Measurements from ENCODE around the gene ARL6.

The ARL6 gene, protein sequence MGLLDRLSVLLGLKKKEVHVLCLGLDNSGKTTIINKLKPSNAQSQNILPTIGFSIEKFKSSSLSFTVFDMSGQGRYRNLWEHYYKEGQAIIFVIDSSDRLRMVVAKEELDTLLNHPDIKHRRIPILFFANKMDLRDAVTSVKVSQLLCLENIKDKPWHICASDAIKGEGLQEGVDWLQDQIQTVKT

DNA sequence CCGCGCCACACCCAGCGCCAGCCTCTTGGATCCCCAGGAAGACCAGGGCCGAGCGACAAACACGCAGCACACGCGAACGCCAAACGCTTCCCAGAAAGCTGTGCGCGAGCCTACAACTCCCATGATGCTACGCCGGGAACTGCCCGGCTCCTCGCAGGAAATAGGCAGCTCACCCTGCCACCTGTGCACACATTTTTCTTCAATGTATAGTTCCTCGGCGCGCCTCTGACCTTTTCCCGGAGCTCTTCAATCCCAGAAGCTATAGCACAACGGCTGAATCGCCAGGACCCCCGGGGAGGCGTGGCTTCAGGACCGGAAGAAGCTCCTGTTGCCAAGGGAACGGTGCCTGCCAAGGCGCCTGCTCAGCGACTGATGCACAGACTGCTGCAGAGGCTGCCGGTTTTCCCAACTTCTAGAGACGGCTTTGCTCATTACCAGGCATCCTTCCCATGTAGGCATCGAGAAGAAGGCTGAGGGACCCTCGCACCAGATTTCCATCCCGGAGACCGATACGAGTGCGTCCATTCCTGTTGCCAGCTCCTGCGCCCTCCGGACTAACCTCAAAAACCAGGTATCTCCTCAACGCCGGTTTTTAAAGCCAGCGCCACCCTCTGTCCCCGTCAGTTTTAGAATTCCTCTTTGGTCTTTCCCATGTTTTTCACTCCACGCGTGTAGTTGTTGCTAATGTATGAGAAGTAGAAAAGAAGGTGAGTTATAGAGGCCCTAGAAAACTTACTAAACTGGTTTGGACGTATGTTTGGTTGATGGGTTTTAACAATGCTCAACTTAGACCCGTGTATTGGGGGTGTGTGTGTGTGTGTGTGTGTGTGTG lies at the start of gene ARL6:
ARL6 (plus strand) TSS at position 352 of the 832 bp plus-strand sequence. CDS start 3,350 bp downstream, outside the sequence.
- Histone ChIP-seq H3K27me3 (ENCODE audit: control insufficient read depth, insufficient read depth, low read length) (no peaks in the 10 kb centered on the region), H3K9ac (ENCODE audit: low read length) (peak within 1 kb of the TSS; percentile 20), H3K36me3 (ENCODE audit: control insufficient read depth, insufficient read depth, low read length) (no peaks in the 10 kb centered on the region), H3K4me3 (ENCODE audit: low read length) (peak within 1 kb of the TSS; percentile 83), H3K27ac (ENCODE audit: low read depth, low read length) (peak within 1 kb of the TSS; percentile 68), H3K4me1 (ENCODE audit: control insufficient read depth, insufficient read depth, low read length) (peaks cover 5% of the 10 kb centered on the region)

DNA sequence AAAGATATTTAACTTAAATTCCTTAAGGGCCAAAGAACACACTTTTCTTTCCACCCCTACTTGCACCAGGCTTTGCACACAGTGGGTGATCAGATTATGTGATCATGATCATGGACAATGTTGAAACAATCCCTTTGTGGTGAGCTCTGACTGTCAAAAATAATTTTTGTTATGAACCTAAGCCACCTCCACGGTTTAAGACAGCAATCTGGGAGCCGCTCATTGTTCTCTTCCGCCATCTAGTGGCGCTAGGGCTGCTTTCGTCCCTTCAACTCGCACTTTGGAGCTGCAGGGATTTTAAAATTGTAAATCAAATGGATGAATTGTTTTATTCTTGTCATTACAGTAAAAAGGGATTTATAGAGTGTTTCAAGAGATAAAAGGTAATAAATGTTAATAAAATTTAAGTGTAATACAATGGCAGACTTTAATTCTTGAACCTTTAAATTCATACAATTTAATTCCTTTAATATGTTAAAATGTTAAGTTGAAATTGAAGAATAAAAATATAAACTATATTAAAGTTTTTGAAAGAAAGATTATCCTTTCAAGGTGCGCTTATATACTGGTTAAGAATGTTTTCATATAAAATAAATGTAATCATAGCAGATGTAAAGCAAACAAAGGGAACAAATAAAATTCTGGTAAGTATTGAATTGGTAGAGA lies 45.3 kb upstream of the ARL6 start:
- Histone ChIP-seq H3K4me1 (ENCODE audit: control insufficient read depth, insufficient read depth, low read length) (no peaks in the 10 kb centered on the region), H3K9ac (ENCODE audit: low read length) (no peak overlapping the region), H3K27ac (ENCODE audit: low read depth, low read length) (no peak overlapping the region), H3K36me3 (ENCODE audit: control insufficient read depth, insufficient read depth, low read length) (no peaks in the 10 kb centered on the region), H3K27me3 (ENCODE audit: control insufficient read depth, insufficient read depth, low read length) (no peaks in the 10 kb centered on the region), H3K4me3 (ENCODE audit: low read length) (no peak overlapping the region)

DNA sequence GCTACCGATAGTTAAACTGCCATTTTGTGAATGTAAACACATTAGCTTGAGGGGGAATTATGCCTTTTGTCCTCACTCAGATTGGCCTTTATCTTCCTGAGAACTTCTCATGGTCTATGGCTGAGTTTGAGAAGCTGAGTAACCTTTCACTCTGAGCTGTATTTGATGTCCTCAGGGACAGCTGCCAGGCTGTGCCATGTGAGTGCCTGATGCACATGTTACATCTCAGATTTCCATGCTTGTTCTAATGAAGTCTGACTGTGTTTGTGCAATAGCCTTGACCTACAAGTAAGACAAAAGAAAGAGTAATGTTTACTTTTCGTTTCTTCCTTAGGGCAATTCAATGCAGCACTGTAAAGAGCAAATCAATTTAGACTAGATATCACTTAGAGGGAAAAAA lies 44.1 kb upstream of the ARL6 start:
- Histone ChIP-seq H3K4me3 (ENCODE audit: low read length) (no peak overlapping the region), H3K27ac (ENCODE audit: low read depth, low read length) (no peak overlapping the region), H3K27me3 (ENCODE audit: control insufficient read depth, insufficient read depth, low read length) (no peaks in the 10 kb centered on the region), H3K36me3 (ENCODE audit: control insufficient read depth, insufficient read depth, low read length) (no peaks in the 10 kb centered on the region), H3K4me1 (ENCODE audit: control insufficient read depth, insufficient read depth, low read length) (no peaks in the 10 kb centered on the region), H3K9ac (ENCODE audit: low read length) (no peak overlapping the region)

- Histone ChIP-seq H3K27me3 (ENCODE audit: control insufficient read depth, insufficient read depth, low read length) (no peaks in the 10 kb centered on the region), H3K9ac (ENCODE audit: low read length) (no peak overlapping the region), H3K4me1 (ENCODE audit: control insufficient read depth, insufficient read depth, low read length) (no peaks in the 10 kb centered on the region), H3K27ac (ENCODE audit: low read depth, low read length) (no peak overlapping the region), H3K4me3 (ENCODE audit: low read length) (no peak overlapping the region), H3K36me3 (ENCODE audit: control insufficient read depth, insufficient read depth, low read length) (no peaks in the 10 kb centered on the region)
These were observed 43.1 kb upstream of the ARL6 start for GRCh38 chr3:97721446-97721845.

DNA sequence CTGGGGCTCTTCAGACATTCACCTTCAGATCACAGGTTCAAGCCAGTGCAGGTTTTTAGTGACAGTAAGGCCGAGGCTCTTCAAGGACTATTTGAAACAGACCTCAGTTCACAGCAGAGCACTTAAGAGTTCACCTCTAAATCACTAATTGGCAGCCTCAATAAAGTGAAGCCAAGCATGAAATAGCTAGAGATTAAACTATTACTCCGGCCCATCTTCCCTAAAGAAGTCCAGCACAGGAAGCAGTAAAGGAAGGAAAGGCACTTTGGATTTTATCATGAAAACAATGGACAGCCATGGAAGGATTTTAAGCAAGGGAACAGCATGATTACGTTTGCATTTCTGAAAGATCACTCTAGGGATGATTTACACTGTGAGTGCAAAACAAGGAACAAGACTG lies 27.6 kb upstream of the ARL6 start:
- H3K9ac ChIP-seq (ENCODE audit: low read length), result no peak overlapping the region
- H3K27ac ChIP-seq (ENCODE audit: low read depth, low read length), result no peak overlapping the region
- H3K4me3 ChIP-seq (ENCODE audit: low read length), result no peak overlapping the region
- H3K36me3 ChIP-seq (ENCODE audit: control insufficient read depth, insufficient read depth, low read length), result no peaks in the 10 kb centered on the region
- H3K27me3 ChIP-seq (ENCODE audit: control insufficient read depth, insufficient read depth, low read length), result no peaks in the 10 kb centered on the region
- no peaks in the 10 kb centered on the region for H3K4me1 ChIP-seq (ENCODE audit: control insufficient read depth, insufficient read depth, low read length)

- no peak overlapping the region for H3K9ac ChIP-seq (ENCODE audit: low read length)
- no peaks in the 10 kb centered on the region for H3K4me1 ChIP-seq (ENCODE audit: control insufficient read depth, insufficient read depth, low read length)
- H3K27ac ChIP-seq (ENCODE audit: low read depth, low read length), result no peak overlapping the region
- H3K36me3 ChIP-seq (ENCODE audit: control insufficient read depth, insufficient read depth, low read length), result no peaks in the 10 kb centered on the region
- no peaks in the 10 kb centered on the region for H3K27me3 ChIP-seq (ENCODE audit: control insufficient read depth, insufficient read depth, low read length)
- no peak overlapping the region for H3K4me3 ChIP-seq (ENCODE audit: low read length)
These were observed 25.8 kb upstream of the ARL6 start for GRCh38 chr3:97738761-97739160.

DNA sequence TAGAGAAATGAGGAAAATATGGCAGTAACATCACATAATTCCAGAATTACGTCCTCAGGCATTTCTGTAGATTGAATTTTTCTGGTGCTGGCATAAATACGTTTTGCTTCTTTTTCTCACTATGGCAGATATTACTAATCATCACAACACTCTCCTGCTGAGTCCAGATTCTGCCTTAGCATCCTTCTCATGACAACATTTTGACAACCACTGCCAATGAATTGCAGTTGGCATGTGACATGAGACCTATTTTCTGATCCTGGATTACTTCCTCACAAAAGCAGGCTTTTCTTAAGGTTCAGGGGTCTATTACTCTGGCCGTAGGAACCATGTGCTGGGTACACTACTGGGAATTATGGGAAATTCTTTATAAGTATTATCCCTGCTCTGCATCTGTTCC lies 22.5 kb upstream of the ARL6 start:
- H3K4me3 ChIP-seq (ENCODE audit: low read length), result no peak overlapping the region
- no peak overlapping the region for H3K27ac ChIP-seq (ENCODE audit: low read depth, low read length)
- no peaks in the 10 kb centered on the region for H3K4me1 ChIP-seq (ENCODE audit: control insufficient read depth, insufficient read depth, low read length)
- H3K36me3 ChIP-seq (ENCODE audit: control insufficient read depth, insufficient read depth, low read length), result no peaks in the 10 kb centered on the region
- H3K9ac ChIP-seq (ENCODE audit: low read length), result no peak overlapping the region
- H3K27me3 ChIP-seq (ENCODE audit: control insufficient read depth, insufficient read depth, low read length), result no peaks in the 10 kb centered on the region

DNA sequence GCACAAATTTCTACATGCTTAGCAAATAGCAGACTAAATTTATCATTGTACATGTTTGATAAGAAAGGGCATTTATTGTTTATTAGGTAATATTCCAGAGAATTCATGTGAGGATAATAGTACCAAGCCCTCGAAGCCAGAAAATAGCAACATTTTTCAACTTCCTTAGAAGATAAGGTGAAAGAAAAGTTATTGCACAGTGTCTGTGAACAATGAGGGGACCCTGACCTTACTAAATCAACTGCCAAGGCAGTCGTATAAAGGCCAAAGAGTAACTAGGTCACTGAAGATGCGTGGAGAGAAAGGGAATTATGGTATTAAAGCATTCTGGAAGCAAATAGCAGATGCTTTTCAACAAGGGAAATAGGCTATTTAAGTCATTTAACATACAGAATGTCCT lies 20.3 kb upstream of the ARL6 start:
- Histone ChIP-seq H3K27ac (ENCODE audit: low read depth, low read length) (no peak overlapping the region), H3K4me1 (ENCODE audit: control insufficient read depth, insufficient read depth, low read length) (no peaks in the 10 kb centered on the region), H3K27me3 (ENCODE audit: control insufficient read depth, insufficient read depth, low read length) (no peaks in the 10 kb centered on the region), H3K36me3 (ENCODE audit: control insufficient read depth, insufficient read depth, low read length) (no peaks in the 10 kb centered on the region), H3K4me3 (ENCODE audit: low read length) (no peak overlapping the region), H3K9ac (ENCODE audit: low read length) (no peak overlapping the region)

DNA sequence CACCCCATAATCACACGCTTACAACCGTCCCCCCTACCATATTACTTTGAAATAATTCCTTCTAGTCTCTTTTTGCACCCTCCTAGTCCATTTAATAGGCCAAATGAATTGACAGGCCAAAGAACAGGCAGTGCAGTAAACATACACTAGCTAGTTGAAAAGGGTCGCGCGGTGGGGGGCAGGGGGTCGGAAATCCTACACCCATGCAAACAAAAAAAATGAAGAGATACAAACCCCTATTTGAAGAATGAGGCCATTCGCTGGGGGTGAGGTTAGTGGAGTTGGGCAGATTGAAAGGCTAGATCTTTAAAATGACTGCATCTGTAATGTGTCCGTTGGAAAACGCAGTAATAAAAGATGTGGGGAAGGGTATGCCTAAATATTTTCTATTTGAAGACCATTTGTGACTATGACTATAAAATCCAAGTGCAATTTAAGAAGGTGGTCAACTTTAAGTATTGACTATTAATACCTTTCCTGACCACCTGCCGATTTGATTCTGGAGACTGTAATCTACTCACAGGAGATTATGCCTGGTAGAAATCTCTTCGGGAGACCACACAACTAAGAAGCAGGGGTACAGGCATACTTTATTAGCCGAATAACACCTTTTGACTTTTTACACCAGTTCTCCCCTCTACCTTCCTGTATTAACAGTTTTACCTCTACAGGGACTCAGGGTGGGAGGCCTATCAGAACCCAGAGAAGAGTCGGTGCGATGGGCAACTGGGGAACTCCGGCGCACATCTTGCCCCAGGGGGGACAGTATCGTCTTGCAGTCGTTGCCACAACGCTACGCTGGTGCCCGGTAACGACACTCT lies 762 bp upstream of the ARL6 start:
- no peaks in the 10 kb centered on the region for H3K27me3 ChIP-seq (ENCODE audit: control insufficient read depth, insufficient read depth, low read length)
- peaks cover 5% of the 10 kb centered on the region for H3K4me1 ChIP-seq (ENCODE audit: control insufficient read depth, insufficient read depth, low read length)
- H3K9ac ChIP-seq (ENCODE audit: low read length), result peak overlapping the region; percentile 20
- H3K4me3 ChIP-seq (ENCODE audit: low read length), result peak overlapping the region; percentile 83
- no peaks in the 10 kb centered on the region for H3K36me3 ChIP-seq (ENCODE audit: control insufficient read depth, insufficient read depth, low read length)
- peak overlapping the region; percentile 68 for H3K27ac ChIP-seq (ENCODE audit: low read depth, low read length)

DNA sequence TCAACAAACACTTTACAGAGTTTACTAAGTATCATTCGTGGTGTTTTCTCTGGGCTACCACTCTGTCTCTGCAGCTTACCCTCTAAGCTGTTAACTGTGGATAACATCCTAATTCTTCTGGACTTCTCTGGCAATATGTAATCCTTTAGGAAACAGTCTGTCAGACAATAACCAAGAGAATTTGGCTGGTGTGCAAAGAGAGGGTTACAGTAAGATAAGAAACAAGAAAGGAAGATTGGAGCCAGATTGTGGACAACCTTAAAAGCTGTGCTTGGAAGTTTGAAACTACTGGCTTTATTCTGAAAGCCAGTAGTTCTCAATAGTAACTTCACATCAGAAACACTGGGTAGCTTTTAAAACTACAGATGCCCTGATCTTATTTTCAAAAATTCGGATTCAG lies 778 bp downstream of the ARL6 start:
- peak overlapping the region; percentile 83 for H3K4me3 ChIP-seq (ENCODE audit: low read length)
- H3K9ac ChIP-seq (ENCODE audit: low read length), result no peak overlapping the region

DNA sequence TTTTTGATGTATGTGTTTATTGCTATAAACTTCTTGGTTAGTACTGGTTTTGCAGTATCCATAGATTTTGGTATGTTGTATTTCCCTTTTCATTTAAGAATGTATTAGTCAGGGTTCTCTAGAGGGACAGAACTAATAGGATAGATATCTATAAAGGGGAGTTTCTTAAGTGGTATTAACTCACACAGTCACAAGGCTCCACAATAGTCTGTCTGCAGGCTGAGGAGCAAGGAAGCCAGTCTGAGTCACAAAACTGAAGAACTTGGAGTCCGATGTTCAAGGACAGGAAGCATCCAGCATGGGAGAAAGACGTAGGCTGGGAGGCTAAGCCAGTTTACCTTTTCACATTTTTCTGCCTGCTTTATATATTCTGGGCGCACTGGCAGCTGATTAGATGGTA lies 8.4 kb downstream of the ARL6 start:
- H3K9ac ChIP-seq (ENCODE audit: low read length), result no peak overlapping the region

More for the DNA sequence above, 778 bp downstream of the ARL6 start:
- Histone ChIP-seq H3K4me1 (ENCODE audit: control insufficient read depth, insufficient read depth, low read length) (peaks cover 5% of the 10 kb centered on the region), H3K27ac (ENCODE audit: low read depth, low read length) (no peak overlapping the region), H3K27me3 (ENCODE audit: control insufficient read depth, insufficient read depth, low read length) (no peaks in the 10 kb centered on the region), H3K36me3 (ENCODE audit: control insufficient read depth, insufficient read depth, low read length) (no peaks in the 10 kb centered on the region)

DNA sequence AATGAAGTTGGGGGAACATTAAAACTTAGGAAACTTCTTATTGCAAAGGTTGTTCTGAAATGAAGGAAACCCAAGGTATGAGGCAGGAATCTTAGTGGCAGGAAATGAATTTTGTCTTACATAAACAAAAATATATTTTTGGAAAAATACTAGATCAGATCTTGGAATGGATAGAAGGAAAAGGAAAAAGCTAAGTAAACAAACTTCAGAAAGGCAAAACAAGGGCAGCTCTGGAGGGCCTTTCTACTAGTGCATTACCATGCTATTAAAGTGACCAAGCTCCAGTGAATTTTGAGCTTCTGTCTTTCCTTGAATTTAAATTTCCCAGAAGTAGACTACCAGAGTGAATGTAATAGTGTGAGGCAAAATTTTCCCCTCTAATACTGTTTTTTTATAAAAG lies 13.6 kb downstream of the ARL6 start:
- no peaks in the 10 kb centered on the region for H3K4me1 ChIP-seq (ENCODE audit: control insufficient read depth, insufficient read depth, low read length)
- H3K4me3 ChIP-seq (ENCODE audit: low read length), result no peak overlapping the region
- H3K27ac ChIP-seq (ENCODE audit: low read depth, low read length), result no peak overlapping the region
- H3K36me3 ChIP-seq (ENCODE audit: control insufficient read depth, insufficient read depth, low read length), result no peaks in the 10 kb centered on the region
- H3K9ac ChIP-seq (ENCODE audit: low read length), result no peak overlapping the region
- no peaks in the 10 kb centered on the region for H3K27me3 ChIP-seq (ENCODE audit: control insufficient read depth, insufficient read depth, low read length)

More for the DNA sequence above, 8.4 kb downstream of the ARL6 start:
- Histone ChIP-seq H3K4me3 (ENCODE audit: low read length) (no peak overlapping the region), H3K27me3 (ENCODE audit: control insufficient read depth, insufficient read depth, low read length) (no peaks in the 10 kb centered on the region), H3K4me1 (ENCODE audit: control insufficient read depth, insufficient read depth, low read length) (no peaks in the 10 kb centered on the region), H3K27ac (ENCODE audit: low read depth, low read length) (no peak overlapping the region), H3K36me3 (ENCODE audit: control insufficient read depth, insufficient read depth, low read length) (no peaks in the 10 kb centered on the region)

All from rectal smooth muscle tissue (tissue), 1 donor.